Nasal cavity respiratory epithelium epithelial cell of viscerocranial mucosa (primary cell): ENCODE results near the gene DOK4. TPM values are rescaled to one million over a fixed set of nuclear protein-coding genes. Genes with fewer than 3 reads are reported as not detected.

Source experiments
- total RNA-seq: library from RNA; depleted of rRNA; stranded (reverse); fragments of >200 nt; gene quantifications from 2 replicates; pipeline ENCODE4 v1.2.3, GENCODE V29; 2014

The DOK4 gene
- total RNA-seq, result 17.4 and 19.3 TPM in 2 replicates

GRCh38 chr16:57485916-57486857 lies at the start of gene DOK4:
Gene DOK4, minus strand, starts transcription at chr16:57486493. Its CDS starts 6,986 bp downstream, at chr16:57479507.

GRCh38 chr16:57462209-57462977 lies 23.9 kb downstream of the DOK4 start, which contains the start of gene POLR2C:
Gene POLR2C, plus strand, starts transcription at chr16:57462679. Its CDS starts 46 bp downstream, at chr16:57462725.

GRCh38 chr16:57447186-57447962 lies 38.9 kb downstream of the DOK4 start, which contains the start of the genes CIAPIN1 and COQ9:
Gene CIAPIN1, minus strand, starts transcription at chr16:57447385. Its CDS starts 6,457 bp downstream, at chr16:57440928.
Gene COQ9, plus strand, starts transcription at chr16:57447479. Its CDS starts 27 bp downstream, at chr16:57447506.

Other genes with a start within 250 kb of the DOK4 start
- 46.4 and 69.4 TPM in 2 replicates for gene ARL2BP, start 241.2 kb downstream of the DOK4 start, total RNA-seq
- 3.1 and 3.4 TPM in 2 replicates for gene PLLP, start 201.8 kb downstream of the DOK4 start, total RNA-seq
- 0.36 TPM in 1 of 2 replicates, not detected in the other for gene CCL22, start 127.7 kb downstream of the DOK4 start, total RNA-seq
- under 0.01 and 1.4 TPM in 2 replicates for gene CX3CL1, start 114.0 kb downstream of the DOK4 start, total RNA-seq
- not detected in 2 replicates for gene CCL17, start 81.7 kb downstream of the DOK4 start, total RNA-seq
- 60.6 and 81.7 TPM in 2 replicates for gene CIAPIN1, start 39.1 kb downstream of the DOK4 start, total RNA-seq
- 54.3 and 57.7 TPM in 2 replicates for gene COQ9, start 39.0 kb downstream of the DOK4 start, total RNA-seq
- 101 and 122 TPM in 2 replicates for gene POLR2C, start 23.8 kb downstream of the DOK4 start, total RNA-seq
- gene CCDC102A, start 50.1 kb upstream of the DOK4 start, total RNA-seq, result 1.4 and 5.0 TPM in 2 replicates
- gene ADGRG5, start 56.1 kb upstream of the DOK4 start, total RNA-seq, result 0.07 TPM in 1 of 2 replicates, not detected in the other
- gene ADGRG1, start 142.1 kb upstream of the DOK4 start, total RNA-seq, result 29.7 and 217 TPM in 2 replicates
- 0.07 TPM in 1 of 2 replicates, not detected in the other for gene ADGRG3, start 181.8 kb upstream of the DOK4 start, total RNA-seq
- under 0.01 TPM in 1 of 2 replicates, not detected in the other for gene DRC7, start 208.3 kb upstream of the DOK4 start, total RNA-seq
- 31.4 and 33.2 TPM in 2 replicates for gene KATNB1, start 249.3 kb upstream of the DOK4 start, total RNA-seq